GM18505 (cell line): ENCODE measurements around the gene CTSE.
"Not testable (repeated sequence)": the region's sequence is repeated elsewhere in the genome, so short reads cannot be mapped to it uniquely, and the experiment has no call there.

Experiments
- ATAC-seq: cut with Tn5 transposase; IDR thresholded peaks from one replicate; pipeline ENCODE4 v1.9.1; 2021; ENCODE audit not compliant: unreplicated experiment
- POLR2A ChIP-seq: IDR thresholded peaks from 4 replicates; pipeline ENCODE4 v1.6.1; 2011; ENCODE audit warnings: borderline replicate concordance; ENCODE audit not compliant: insufficient read depth, insufficient read length; ENCODE audit errors: extremely low read depth

The CTSE gene

DNA sequence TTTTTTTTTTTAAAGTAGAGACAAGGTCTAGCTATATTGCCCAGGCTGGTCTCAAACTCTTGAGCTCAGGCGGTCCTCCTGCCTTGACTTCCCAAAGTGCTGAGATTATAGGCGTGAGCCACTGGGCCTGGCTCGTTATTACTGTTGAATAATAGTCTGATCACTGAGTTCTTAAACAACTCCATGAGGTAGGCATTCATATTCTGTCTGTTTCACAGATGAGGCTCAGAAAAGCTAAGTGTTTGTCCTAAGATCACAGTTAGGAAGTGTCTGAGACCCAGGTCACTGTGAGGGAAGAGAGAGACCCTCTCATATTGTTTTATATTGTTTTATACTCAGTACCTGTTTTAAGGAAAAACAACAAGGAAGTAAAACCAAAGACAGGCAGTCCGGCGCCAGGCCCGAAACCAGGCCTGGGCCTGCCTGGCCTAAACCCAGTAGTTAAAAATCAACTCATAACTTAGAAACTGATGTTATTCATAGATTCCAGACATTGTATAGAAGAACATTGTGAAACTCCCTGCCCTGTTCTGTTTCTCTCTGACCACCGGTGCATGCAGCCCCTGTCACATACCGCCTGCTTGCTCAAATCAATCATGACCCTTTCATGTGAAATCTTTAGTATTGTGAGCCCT lies 28.7 kb upstream of the CTSE start:
- not testable (repeated sequence) for ATAC-seq

- TF ChIP-seq POLR2A = peak; percentile 41
- ATAC-seq = peak; percentile 85
Measured at GRCh38 chr1:206050655-206051235, 27.1 kb upstream of the CTSE start.

GRCh38 chr1:206049919-206050600 lies 26.4 kb upstream of the CTSE start:
- TF ChIP-seq POLR2A = no peak
- ATAC-seq = no peak

GRCh38 chr1:206049293-206049692 lies 25.6 kb upstream of the CTSE start:
- TF ChIP-seq POLR2A = no peak
- peak; percentile 36 for ATAC-seq

DNA sequence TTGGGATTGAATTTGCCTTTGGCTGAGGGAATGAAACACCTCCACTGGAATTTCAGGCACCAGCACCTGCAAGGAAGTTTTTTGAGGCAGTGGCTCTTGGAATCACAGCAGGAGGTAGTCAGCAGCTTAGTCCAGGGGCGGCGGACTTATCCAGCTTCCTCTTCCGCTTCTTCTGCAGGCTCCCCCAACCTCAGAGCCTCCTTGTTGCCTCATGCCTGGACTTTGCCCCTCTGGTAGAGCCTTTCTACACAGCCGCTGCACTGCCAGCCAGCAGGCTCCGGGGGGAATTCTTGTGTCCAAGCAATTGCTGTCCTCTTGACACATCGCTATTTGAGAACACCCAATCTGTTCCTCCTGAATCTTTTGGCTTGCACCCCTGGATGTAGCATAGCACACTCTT lies 24.9 kb upstream of the CTSE start:
- TF ChIP-seq POLR2A = no peak
- ATAC-seq = no peak

- TF ChIP-seq POLR2A = no peak
Measured at GRCh38 chr1:206047271-206047670, 23.6 kb upstream of the CTSE start.

GRCh38 chr1:206041640-206042039 lies 17.9 kb upstream of the CTSE start:
- TF ChIP-seq POLR2A = no peak
- ATAC-seq = no peak

More at GRCh38 chr1:206047271-206047670, 23.6 kb upstream of the CTSE start:
- no peak for ATAC-seq

GRCh38 chr1:206040328-206040727 lies 16.6 kb upstream of the CTSE start:
- TF ChIP-seq POLR2A = no peak
- ATAC-seq = no peak

DNA sequence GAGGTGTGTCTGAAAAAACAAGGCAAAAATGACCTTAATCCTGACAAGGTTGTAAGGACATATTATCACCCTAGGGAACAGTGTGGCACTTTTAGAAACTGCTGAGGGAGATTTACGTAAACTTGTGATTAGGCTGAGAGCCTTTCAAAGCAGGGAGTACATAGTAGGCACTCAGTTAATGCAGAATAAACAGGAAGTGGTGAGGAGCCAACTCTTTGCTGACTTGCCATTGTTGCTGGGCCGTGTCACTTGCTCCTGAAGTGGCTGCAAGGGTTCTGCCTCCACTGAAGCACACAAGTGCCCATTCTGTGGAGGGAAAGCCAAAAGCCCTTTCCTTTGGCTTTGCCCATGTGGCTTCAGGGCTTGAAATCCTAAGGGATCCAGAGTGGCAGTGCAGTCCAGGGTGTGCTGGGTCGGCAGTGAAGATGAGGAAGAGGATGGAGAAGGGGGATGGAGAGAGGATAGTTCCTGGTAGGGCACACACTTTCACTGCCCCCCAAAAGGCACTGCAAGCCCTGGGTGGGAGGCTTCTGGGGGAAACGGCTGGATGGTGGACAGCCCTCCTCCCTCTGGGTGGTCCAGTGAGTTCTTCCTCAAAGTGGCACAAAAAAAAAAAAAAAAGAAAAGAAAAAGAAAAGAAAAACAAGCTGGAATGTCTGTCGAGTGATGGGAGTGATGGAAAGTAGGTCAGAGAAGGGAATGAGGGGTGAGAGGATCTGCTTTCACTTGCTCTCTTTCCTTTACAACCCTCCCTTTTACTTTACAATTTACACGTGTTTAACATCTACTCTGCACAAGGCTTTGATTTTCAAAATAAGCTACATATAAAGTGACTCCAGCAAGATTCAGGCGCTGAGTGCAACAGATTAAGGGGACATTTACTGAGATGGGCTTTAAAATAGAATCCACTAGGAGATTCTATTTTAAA lies 15.6 kb upstream of the CTSE start:
- ATAC-seq = no peak
- no peak for TF ChIP-seq POLR2A

DNA sequence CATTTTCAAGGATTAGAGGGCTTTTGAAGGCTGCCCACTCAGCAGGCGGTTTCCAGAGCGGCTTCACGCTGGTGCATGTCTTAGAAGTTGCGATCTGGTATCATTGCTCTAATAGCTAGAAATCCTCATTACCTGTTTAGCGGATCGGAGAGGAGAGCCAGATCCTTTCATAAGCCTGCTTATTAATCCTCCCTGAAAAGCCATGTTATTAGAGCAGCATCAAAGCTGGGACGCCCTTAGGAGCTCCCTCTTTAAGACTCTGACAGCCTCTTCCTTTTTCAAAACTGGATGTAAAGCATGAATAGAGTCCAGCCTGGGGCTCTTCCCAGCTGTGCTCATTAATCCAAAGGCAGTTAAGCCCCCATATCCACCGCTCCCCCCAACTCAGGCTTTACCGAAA lies 13.9 kb upstream of the CTSE start:
- ATAC-seq = no peak
- TF ChIP-seq POLR2A = no peak

- no peak for ATAC-seq
- TF ChIP-seq POLR2A = no peak
Measured at GRCh38 chr1:206036663-206037455, 13.2 kb upstream of the CTSE start.

DNA sequence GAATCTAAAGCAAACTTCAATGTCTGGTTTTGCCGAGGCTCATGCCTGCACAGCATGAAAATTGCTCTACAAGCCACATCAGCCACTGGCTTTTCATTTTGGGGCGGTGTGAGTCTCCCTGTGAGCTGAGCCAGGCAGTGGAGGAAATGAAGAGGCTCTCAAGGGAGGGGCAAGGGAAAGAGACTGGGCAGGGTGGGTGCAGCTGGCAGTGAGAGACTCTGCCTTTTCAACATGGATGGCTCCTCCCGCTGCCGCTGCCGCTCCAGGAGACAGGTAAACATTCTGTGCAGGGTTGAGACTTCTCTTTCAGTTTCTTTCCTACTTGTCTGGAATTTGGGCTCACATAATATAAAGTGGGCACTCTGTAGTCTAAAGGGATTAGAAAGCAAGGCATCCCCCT lies 11.3 kb upstream of the CTSE start:
- ATAC-seq = no peak
- no peak for TF ChIP-seq POLR2A

DNA sequence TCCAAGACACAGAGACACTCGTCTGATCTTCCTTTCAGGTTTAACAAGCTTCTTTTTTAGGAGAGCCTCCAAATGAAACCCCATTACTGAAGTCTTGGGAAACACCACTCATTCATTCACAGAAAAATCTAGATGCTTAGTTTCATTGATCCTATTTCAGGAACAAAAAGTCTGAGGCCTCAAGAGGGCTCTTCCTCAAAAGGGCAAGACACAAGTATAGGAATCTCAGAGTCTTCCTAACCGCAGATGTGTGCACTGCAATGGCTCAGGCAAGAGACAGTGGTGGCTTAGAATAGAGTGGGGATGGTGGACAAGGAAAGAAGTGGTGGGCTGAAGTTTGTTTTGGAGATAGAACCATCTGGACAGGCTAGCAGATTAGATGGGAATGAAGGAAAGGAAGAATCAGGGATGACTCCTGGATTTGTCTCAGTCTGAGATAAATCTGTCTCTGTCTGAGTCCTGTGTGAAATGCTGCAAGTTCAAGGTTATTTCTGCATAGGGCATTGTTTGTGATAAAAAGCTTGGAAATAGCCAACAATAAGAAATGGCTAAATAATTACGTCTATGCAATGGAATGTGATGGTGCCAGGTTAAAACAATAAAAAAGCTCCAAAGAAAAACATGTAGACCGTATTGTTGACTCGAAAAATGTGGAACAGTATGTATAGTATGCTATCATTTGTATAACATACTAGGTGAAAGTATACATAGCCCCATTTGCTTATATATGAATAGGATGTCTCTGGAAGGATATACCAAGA lies 8.9 kb upstream of the CTSE start:
- ATAC-seq = no peak
- no peak for TF ChIP-seq POLR2A

- ATAC-seq = no peak
- TF ChIP-seq POLR2A = no peak
Measured at GRCh38 chr1:206030714-206031113, 7.0 kb upstream of the CTSE start.
